Measurements from ENCODE around the gene PDE6A. TPM values are rescaled to one million over a fixed set of nuclear protein-coding genes. Genes with fewer than 3 reads are reported as not detected.
A peak's percentile ranks its signal among the peaks of the same experiment; 100 is the strongest.

PDE6A gene
- total RNA-seq, 2 donors from 2014 or later: not detected

GRCh38 chr5:149840226-149840825 lies 104.3 kb downstream of the PDE6A start:
- H3K27me3 ChIP-seq: no peaks in the 10 kb centered on the region
- 82 to 86% methylated on average over 8 of the region's 8 CpGs for WGBS, 2 donors
- H3K9me3 ChIP-seq: no peaks in the 10 kb centered on the region
- H3K36me3 ChIP-seq (replicated peaks in 1 of 2; ENCODE audit: insufficient read depth in 1 of 2, low read depth in 2 of 2): no peaks in the 10 kb centered on the region
- TF ChIP-seq CTCF (IDR thresholded peaks at IDR 0.05): no peak
- no peak for TF ChIP-seq POLR2A (IDR thresholded peaks at IDR 0.05)
- H3K4me3 ChIP-seq: no peak overlapping the region
- no peak for DNase-seq
- ATAC-seq: no peak
- intact Hi-C loops (cut with DNase I): no loop called here
- H3K4me1 ChIP-seq: no peaks in the 10 kb centered on the region
- H3K27ac ChIP-seq: no peak overlapping the region

GRCh38 chr5:149839761-149840160 lies 104.8 kb downstream of the PDE6A start:
- WGBS, 2 donors: 79 to 81% methylated on average over 14 to 16 of the region's 16 CpGs
- TF ChIP-seq POLR2A (IDR thresholded peaks at IDR 0.05) (no peak), CTCF (IDR thresholded peaks at IDR 0.05) (no peak)
- Histone ChIP-seq H3K9me3 (no peaks in the 10 kb centered on the region), H3K27ac (no peak overlapping the region), H3K36me3 (replicated peaks in 1 of 2; ENCODE audit: insufficient read depth in 1 of 2, low read depth in 2 of 2) (no peaks in the 10 kb centered on the region), H3K4me3 (no peak overlapping the region), H3K4me1 (no peaks in the 10 kb centered on the region), H3K27me3 (no peaks in the 10 kb centered on the region)
- DNase-seq: no peak
- intact Hi-C loops (cut with DNase I): no loop called here
- ATAC-seq: no peak

GRCh38 chr5:149838881-149839739 lies 105.5 kb downstream of the PDE6A start:
- Histone ChIP-seq H3K9me3 (no peaks in the 10 kb centered on the region), H3K4me3 (no peak overlapping the region), H3K27me3 (no peaks in the 10 kb centered on the region), H3K36me3 (replicated peaks in 1 of 2; ENCODE audit: insufficient read depth in 1 of 2, low read depth in 2 of 2) (no peaks in the 10 kb centered on the region), H3K27ac (no peak overlapping the region), H3K4me1 (no peaks in the 10 kb centered on the region)
- 87 to 88% methylated on average over 6 of the region's 6 CpGs for WGBS, 2 donors
- intact Hi-C loops (cut with DNase I): no loop called here
- TF ChIP-seq CTCF (IDR thresholded peaks at IDR 0.05) (no peak), POLR2A (IDR thresholded peaks at IDR 0.05) (no peak)
- no peak for DNase-seq
- no peak for ATAC-seq

- H3K9me3 ChIP-seq: no peaks in the 10 kb centered on the region
- H3K27ac ChIP-seq: no peak overlapping the region
- WGBS, 2 donors: 43 to 53% methylated on average over 7 of the region's 7 CpGs
- no peak overlapping the region for H3K4me3 ChIP-seq
- no peak for ATAC-seq
- DNase-seq: peak; percentile 26 to 42 (median 40)
- no peaks in the 10 kb centered on the region for H3K4me1 ChIP-seq
- intact Hi-C loops (cut with DNase I): no loop called here
- H3K27me3 ChIP-seq: no peaks in the 10 kb centered on the region
- no peaks in the 10 kb centered on the region for H3K36me3 ChIP-seq (replicated peaks in 1 of 2; ENCODE audit: insufficient read depth in 1 of 2, low read depth in 2 of 2)
- peak in 5 of 7 experiments; percentile 19 to 42 (median 41) for TF ChIP-seq CTCF (IDR thresholded peaks at IDR 0.05)
- no peak for TF ChIP-seq POLR2A (IDR thresholded peaks at IDR 0.05)
Observed at GRCh38 chr5:149837680-149838269, 106.8 kb downstream of the PDE6A start.
